DND-41 (cell line): ENCODE results near the gene ATP8A2.

ENCODE experiments used
- ATAC-seq: fragments of 200-7000 bp; cut with Tn5 transposase; 3 replicates; pipeline ENCODE4 v1.9.1; 2021; ENCODE audit warnings: low read depth; ENCODE audit not compliant: insufficient read depth
- DNase-seq: peaks from one replicate; pipeline ENCODE4 v3.0.0-alpha.2; 2020
- H2AFZ ChIP-seq: 2 replicates; pipeline ENCODE4 v1.6.0; 2012; ENCODE audit warnings: low read depth, low read length
- H3K27ac ChIP-seq: 2 replicates; pipeline ENCODE4 v1.5.1; 2012; ENCODE audit warnings: low read length, inconsistent platforms
- H3K27me3 ChIP-seq: fragments of 200-600 bp; sonication (generic); 2 replicates; pipeline ENCODE4 v1.6.0; 2012; ENCODE audit warnings: low read length, mild to moderate bottlenecking, inconsistent platforms; ENCODE audit not compliant: insufficient read depth, poor library complexity
- H3K36me3 ChIP-seq: 2 replicates; pipeline ENCODE4 v1.5.1; 2012; ENCODE audit warnings: low read length, inconsistent platforms; ENCODE audit not compliant: insufficient read depth
- H3K4me1 ChIP-seq: 2 replicates; pipeline ENCODE4 v1.5.1; 2012; ENCODE audit warnings: mild to moderate bottlenecking, low read length; ENCODE audit not compliant: insufficient read depth
- H3K4me2 ChIP-seq: 2 replicates; pipeline ENCODE4 v1.6.0; 2012; ENCODE audit warnings: mild to moderate bottlenecking, moderate library complexity, low read length, inconsistent platforms; ENCODE audit not compliant: insufficient read depth
- H3K4me3 ChIP-seq, 2 experiments: fragments of 200-600 bp in 1 of 2; shearing (Covaris generic) in 1 of 2; 2 replicates each; pipeline ENCODE4 v1.5.1; 2012 to 2016; ENCODE audit warnings: inconsistent platforms in 2 of 2, low read length in 2 of 2, mild to moderate bottlenecking in 2 of 2, low read depth in 1 of 2, moderate library complexity in 1 of 2
- H3K79me2 ChIP-seq: 2 replicates; pipeline ENCODE4 v1.6.0; 2012; ENCODE audit warnings: low read length, inconsistent platforms; ENCODE audit not compliant: insufficient read depth
- H3K9ac ChIP-seq: 2 replicates; pipeline ENCODE4 v1.6.0; 2012; ENCODE audit warnings: low read depth, mild to moderate bottlenecking, inconsistent platforms, low read length, moderate library complexity
- H3K9me3 ChIP-seq: 2 replicates; pipeline ENCODE4 v1.5.1; 2012; ENCODE audit warnings: low read length, moderate library complexity, mild to moderate bottlenecking, inconsistent platforms; ENCODE audit not compliant: insufficient read depth, severe bottlenecking
- H4K20me1 ChIP-seq: 2 replicates; pipeline ENCODE4 v1.6.0; 2012; ENCODE audit warnings: low read length; ENCODE audit not compliant: insufficient read depth
- EZH2 ChIP-seq: IDR thresholded peaks from 3 replicates; pipeline ENCODE4 v1.6.1; 2012; ENCODE audit warnings: borderline replicate concordance, low read depth, mild to moderate bottlenecking, moderate library complexity, low read length, inconsistent platforms; ENCODE audit not compliant: severe bottlenecking
- TF ChIP-seq, protein P1 (sequence below): IDR thresholded peaks from 2 replicates; pipeline ENCODE4 v1.5.1; 2012; ENCODE audit warnings: borderline replicate concordance, low read length, moderate library complexity, mild to moderate bottlenecking; ENCODE audit not compliant: poor library complexity, severe bottlenecking; ENCODE audit errors: extremely low read depth

Gene ATP8A2

GRCh38 chr13:25901460-25902376 is 529.9 kb downstream of the ATP8A2 start:
- H3K36me3 ChIP-seq: no peaks in the 10 kb centered on the region
- no peak overlapping the region for H2AFZ ChIP-seq
- peaks cover 83% of the 10 kb centered on the region for H3K4me1 ChIP-seq
- H3K27me3 ChIP-seq: no peaks in the 10 kb centered on the region
- peak overlapping the region; percentile 0; the same call in 1 of the 2 replicates for H3K9ac ChIP-seq
- DNase-seq: peak; percentile 50
- no peaks in the 10 kb centered on the region for H4K20me1 ChIP-seq
- H3K27ac ChIP-seq: peak overlapping the region; percentile 73
- TF ChIP-seq, protein P1, sequence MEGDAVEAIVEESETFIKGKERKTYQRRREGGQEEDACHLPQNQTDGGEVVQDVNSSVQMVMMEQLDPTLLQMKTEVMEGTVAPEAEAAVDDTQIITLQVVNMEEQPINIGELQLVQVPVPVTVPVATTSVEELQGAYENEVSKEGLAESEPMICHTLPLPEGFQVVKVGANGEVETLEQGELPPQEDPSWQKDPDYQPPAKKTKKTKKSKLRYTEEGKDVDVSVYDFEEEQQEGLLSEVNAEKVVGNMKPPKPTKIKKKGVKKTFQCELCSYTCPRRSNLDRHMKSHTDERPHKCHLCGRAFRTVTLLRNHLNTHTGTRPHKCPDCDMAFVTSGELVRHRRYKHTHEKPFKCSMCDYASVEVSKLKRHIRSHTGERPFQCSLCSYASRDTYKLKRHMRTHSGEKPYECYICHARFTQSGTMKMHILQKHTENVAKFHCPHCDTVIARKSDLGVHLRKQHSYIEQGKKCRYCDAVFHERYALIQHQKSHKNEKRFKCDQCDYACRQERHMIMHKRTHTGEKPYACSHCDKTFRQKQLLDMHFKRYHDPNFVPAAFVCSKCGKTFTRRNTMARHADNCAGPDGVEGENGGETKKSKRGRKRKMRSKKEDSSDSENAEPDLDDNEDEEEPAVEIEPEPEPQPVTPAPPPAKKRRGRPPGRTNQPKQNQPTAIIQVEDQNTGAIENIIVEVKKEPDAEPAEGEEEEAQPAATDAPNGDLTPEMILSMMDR: no peak
- TF ChIP-seq EZH2: no peak
- peak; percentile 87 for ATAC-seq
- no peaks in the 10 kb centered on the region for H3K79me2 ChIP-seq
- H3K4me2 ChIP-seq: no peak overlapping the region
- peaks cover 10% of the 10 kb centered on the region for H3K9me3 ChIP-seq
- H3K4me3 ChIP-seq: no peak overlapping the region

- Histone ChIP-seq H3K27ac (peak overlapping the region; percentile 73), H3K4me3 (no peak overlapping the region), H3K79me2 (no peaks in the 10 kb centered on the region), H3K9me3 (peaks cover 10% of the 10 kb centered on the region), H4K20me1 (no peaks in the 10 kb centered on the region), H3K4me2 (no peak overlapping the region), H2AFZ (no peak overlapping the region), H3K9ac (no peak overlapping the region), H3K27me3 (no peaks in the 10 kb centered on the region), H3K4me1 (peaks cover 86% of the 10 kb centered on the region), H3K36me3 (no peaks in the 10 kb centered on the region)
- TF ChIP-seq EZH2: no peak
- TF ChIP-seq, protein P1: no peak
- ATAC-seq (no peak), DNase-seq (no peak)
Measured at GRCh38 chr13:25902455-25902854, 530.7 kb downstream of the ATP8A2 start.

DNA sequence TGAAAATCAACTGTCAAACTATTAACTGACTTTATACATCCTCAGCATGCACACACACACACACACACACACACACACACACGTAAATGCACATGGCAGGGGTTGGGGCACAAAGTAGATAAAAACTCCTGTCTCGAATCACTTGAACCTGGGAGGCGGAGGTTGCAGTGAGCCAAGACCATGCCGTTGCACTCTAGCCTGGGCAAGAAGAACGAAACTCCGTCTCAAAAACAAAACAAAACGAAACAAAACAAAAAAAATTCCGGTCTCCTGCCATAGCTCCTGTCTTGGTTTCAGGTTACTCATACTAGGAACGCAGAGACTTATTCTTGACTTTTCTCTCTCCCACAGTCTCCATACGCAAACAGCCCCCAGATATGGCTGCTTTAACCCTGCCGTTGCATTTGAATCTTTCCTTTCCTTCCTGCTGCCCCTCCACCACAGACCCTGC is 531.1 kb downstream of the ATP8A2 start:
- peak overlapping the region; percentile 7; the same call in 1 of the 2 replicates for H3K9ac ChIP-seq
- H3K9me3 ChIP-seq: peaks cover 8% of the 10 kb centered on the region
- H3K27ac ChIP-seq: peak overlapping the region; percentile 73

More for the DNA sequence above, 531.1 kb downstream of the ATP8A2 start:
- Histone ChIP-seq H3K4me3 (no peak overlapping the region), H2AFZ (peak overlapping the region; percentile 33; the same call in 1 of the 2 replicates), H3K27me3 (no peaks in the 10 kb centered on the region), H4K20me1 (no peaks in the 10 kb centered on the region), H3K79me2 (no peaks in the 10 kb centered on the region), H3K36me3 (no peaks in the 10 kb centered on the region), H3K4me2 (no peak overlapping the region), H3K4me1 (peaks cover 86% of the 10 kb centered on the region)
- TF ChIP-seq EZH2: no peak
- TF ChIP-seq, protein P1: no peak
- no peak for ATAC-seq
- DNase-seq: no peak
